GM21447 (cell line): ENCODE measurements around the gene CYP24A1.

ENCODE experiments used
- ATAC-seq: cut with Tn5 transposase; IDR thresholded peaks from one replicate; pipeline ENCODE4 v1.9.1; 2021; ENCODE audit not compliant: unreplicated experiment

Gene CYP24A1

DNA sequence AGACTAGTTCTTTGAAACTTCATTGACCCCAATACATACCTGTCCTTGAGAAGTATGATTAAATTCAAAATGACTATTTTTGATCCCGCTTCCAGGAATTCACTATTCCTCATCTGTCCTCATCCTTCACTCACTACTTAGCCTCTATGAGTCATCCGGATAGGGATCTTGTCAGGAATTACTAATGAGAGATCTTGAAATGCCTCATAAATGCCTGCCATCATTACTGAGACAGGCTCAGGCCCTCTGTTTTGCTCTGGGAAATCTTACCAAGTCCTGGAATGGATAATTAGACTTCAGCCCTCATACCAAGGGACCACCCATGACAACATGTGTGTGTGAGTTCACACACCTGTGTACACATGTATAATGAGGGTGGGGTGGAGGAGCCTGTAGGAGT lies 2.8 kb upstream of the CYP24A1 start:
- no peak for ATAC-seq

DNA sequence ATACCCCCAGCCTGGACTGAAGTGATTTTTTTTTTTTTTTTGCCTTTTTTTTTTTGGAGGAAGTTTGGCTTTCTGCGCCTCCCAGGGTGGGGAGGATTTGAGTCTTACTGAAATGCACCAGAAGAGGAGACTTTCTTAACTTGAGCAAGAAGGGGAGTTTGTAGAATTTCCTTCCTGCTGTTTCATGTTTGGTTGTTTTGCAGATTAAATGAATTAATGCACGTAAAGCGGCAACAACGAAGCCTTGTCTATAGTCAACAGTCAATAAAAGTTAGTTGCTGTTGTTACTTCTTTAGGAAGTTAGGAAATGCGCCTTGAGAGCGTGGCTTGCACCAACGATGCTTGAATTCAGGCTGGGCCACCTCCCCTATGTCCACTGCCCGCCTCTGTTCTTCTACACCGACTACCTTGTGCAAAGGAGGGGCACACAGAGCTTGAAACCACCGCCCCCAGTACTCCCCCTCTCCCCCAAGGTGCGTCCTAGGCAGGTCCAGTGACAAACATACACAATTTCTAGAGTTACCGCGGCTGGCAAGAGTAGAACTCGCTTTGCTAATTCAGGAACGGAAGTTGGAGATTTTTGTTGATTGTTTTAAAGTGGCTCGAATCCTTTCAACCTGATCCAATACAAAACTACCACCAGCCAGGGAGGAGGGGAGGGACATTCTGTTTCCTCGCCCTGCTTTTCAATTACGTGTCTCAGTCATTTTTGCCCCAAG lies 830 bp upstream of the CYP24A1 start:
- ATAC-seq, result no peak

- ATAC-seq, result no peak
Observed at GRCh38 chr20:54172856-54173652, 732 bp downstream of the CYP24A1 start.

DNA sequence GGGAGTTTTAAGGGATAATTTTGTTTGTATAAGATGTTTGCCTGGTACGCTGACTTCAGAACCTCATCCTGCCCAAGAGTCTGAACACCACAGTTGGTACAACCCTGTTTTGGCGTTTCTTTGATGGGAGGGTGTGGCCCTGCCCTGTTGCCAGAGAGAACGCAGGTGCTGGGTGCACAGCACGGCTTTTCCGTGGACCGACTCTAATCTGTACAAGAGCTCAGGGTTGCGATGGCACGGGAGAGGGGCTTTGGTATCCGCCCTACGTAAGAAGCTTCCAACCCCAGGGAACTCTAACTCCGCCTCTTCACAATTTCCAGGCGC lies 1.3 kb downstream of the CYP24A1 start:
- ATAC-seq, result no peak

DNA sequence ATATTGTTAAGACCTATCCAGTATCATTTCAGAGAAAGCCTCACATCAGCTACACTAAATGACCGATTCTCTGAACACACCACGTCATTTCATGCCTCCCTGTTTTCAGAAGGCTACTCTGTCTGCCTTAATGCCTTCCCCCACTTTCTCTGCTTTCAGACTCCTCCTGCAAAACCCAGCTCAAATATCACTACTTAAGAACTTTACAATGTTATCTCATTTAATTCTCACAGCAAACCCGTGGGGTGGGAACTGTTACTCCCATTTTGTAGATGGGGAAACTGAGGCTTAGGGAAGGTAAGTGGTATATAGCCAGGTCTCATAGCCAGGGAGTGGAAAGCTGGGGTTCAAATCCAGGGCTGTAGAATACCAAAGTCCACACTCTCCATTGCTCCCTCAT lies 2.8 kb downstream of the CYP24A1 start:
- no peak for ATAC-seq

- no peak for ATAC-seq
Observed at GRCh38 chr20:54170026-54170471, 3.7 kb downstream of the CYP24A1 start.

DNA sequence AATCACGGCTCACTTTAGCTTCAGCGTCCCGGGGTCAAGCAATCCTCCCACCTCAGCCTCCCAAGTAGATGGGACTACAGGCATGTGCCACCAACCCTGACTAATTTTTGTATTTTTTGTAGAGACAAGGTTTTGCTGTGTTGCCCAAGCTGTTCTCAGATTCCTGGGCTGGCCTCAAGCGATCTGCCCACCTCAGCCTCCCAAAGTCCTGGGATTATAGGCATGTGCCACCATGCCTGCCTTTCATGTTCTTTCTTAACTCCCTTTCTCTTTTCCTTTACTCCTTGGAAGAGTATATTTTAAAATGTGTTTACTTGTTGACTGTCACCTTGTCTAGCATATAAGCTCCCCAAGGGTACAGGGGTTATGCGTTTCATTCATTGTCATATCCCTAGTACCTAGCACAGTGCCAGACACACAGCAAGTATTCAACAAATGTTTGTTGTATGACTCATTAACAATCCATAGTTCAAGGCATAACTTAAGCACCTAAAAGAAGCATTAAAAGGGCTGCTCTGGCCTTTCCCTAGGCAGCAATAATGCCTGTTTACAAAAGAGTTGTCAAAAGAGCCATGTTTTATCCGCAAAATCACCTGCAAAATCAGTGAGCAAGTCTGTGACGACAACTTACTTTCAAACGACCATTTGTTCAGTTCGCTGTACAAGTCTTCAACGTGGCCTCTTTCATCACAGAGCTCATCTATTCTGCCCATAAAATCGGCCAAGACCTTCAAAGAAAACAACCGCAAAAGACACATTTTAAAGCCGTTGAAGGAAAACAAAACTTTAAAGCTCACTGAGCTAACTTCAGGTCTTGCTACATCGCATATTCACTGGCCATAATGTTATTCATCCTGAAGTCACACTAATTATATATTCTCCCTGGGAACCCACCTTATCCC lies 4.6 kb downstream of the CYP24A1 start:
- no peak for ATAC-seq

DNA sequence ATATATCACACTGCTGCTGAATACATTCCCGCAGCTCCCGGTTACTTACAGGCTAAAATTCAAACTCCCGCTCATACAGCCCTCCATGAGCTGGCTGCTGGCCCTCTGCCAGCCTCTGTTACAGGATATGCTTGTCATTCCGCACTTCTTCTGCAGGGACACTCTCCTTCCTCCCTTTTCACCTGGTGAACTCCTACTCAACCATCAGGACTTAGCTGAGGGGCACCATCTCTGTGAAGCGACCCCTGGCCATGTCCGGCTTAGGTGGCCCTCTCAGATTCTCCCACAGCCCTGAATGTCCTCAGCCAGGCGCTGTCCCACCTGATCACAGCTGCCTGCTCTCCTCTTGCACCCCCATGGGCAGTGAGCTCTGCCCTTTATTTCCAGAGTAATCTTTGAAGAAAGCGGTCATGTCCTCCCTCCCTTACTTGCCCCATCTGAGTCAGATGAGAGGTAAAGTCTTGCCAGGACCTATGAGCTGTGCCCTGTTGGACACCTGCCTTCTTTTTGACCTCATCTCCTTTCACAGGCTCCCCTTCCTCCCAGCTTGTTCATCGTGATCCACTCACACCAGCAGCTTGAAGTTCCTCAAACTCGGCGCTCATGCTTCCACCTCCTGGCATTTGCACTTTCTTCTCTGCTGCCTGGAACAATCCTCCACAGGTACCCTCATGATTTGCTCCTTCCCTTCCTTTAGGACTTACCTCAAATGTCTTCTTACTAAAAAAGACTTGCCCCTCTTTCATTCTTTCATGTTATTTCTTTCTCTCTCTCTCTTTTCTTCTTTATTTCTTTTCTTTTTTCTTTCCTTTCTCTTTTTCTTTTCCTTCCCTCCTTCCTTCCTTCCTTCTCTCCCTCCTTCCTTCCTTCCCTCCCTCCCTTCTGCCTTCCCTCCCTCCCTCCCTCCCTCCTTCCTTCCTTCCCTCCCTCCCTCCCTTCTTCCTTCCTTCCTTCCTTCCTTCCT lies 5.6 kb downstream of the CYP24A1 start:
- ATAC-seq, result no peak

DNA sequence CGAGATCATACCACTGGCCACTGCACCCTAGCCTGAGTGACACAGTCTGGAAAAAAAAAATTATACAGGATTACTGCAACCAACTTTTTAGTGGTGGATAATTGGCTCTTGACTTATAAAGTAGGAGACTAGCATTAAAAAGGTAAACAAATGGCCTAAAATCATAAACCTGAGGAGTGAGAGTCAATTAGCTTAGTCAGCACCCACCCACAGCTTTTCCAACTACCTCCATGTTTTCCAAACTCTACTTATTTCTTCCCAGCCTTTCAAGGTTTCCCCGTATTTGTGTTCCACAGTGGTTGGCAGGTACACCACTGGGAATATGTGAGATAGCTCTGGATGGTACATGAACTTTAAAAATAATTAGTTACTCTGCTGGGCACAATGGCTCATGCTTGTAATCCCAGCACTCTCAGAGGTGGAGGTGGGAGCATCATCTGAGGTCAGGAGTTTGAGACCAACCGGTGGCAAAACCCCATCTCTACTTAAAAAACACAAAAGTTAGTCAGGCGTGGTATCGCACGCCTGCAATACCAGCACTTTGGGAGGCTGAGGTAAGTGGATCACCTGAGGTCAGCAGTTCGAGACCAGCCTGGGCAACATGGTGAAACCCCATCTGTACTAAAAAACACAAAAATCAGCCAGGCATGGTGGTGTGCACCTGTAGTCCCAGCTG lies 6.7 kb downstream of the CYP24A1 start:
- ATAC-seq, result no peak

GRCh38 chr20:54165803-54166202 lies 8.0 kb downstream of the CYP24A1 start:
- no peak for ATAC-seq

DNA sequence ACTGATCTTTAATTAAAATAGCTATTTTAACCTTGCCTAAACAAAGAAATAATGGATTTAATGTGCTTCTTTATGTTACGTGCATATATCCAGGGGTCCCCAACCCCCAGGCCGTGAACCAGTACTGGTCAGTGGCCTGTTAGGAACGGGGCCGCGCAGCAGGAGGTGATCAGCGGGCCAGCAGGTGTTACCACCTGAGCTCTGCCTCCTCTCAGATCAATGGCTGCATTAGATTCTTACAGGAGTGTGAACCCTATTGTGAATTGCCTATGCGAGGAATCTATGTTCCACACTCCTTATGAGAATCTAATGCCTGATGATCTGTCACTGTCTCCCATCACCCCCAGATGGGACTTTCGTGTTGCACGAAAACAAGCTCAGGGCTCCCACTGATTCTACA lies 8.8 kb downstream of the CYP24A1 start:
- no peak for ATAC-seq

GRCh38 chr20:54163402-54163801 lies 10.4 kb downstream of the CYP24A1 start:
- no peak for ATAC-seq

DNA sequence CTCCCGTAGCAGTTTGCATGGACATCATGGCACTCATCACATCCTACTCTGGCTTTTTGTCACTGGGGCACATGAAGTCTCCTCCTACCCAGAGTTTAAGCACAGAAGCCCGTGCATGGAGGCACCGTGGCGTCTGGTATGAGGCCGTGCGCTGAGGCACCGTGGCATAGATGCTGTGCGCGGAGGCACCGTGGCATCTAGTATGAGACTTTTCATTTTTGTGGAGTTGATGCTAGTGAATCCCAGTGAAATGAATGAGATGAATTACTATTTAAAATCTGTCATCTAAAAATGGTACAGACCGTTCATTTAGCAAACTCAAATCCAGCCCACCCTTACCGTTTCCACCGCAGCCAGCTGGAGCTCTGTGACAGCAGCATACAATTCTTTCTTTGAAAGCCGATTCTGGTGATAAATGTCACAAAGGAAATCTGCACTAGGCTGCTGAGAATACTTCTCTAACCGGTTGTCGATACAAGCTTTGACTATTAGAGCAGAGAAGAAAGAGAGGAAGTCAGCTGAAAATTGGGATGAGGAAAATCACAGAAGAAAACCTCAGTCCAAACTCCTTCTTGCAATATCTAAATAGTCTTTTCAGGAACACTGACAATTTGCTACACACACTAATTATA lies 11.3 kb downstream of the CYP24A1 start:
- no peak for ATAC-seq

DNA sequence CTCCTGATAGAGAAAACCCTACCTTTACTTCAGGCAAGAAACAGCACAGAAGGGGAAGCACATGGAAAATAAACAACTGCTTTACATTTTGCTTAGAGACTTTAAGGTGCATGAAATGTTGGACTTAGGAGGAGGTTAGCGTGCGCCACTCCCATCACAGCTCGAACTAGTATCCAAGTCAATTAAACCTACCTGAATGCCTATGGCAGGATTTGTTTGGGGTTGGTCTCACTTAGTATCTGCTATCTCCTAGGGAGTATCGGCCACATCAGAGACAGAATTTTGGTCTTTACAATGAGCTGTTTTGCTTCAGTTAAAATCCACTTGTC lies 12.0 kb downstream of the CYP24A1 start:
- no peak for ATAC-seq

DNA sequence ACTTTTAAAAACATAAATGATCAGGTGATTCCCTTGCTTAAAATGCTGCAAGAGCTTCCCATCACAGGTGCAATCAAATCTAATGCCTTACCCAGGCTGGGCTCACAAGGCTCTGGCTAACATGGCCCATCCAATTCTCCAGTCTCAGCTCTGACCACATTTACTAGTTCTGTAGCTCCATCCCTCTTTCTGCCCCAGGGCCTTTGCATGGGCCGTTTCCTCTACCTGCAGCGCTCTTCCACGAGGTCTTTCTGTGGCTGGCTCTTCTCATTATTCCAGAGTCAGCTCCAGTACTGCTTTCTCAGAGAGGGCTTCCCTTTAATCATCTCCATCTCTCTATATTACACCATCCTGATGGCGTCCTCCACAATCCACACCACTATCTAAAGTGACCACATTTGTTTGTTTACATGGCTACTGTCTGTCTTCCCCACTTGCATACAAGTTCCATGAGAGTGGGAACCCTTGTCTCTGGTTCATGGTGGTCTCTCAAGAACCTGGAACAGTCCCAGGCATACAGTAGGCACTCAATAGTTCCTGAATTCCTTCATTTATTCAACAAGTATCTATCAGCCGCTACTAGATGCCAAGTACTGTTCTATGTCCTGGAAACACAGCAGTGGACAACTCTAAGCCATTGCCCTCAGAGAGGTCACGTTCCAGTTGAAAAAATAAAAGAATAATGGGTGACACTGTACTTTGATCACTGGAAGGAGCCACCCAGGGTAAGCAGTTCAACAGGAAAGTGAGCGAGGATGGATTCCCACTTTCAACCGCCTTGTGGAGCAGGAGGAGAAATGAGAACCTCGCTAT lies 12.6 kb downstream of the CYP24A1 start:
- ATAC-seq, result no peak

GRCh38 chr20:54160065-54161007 lies 13.4 kb downstream of the CYP24A1 start:
- no peak for ATAC-seq

GRCh38 chr20:54158856-54159418 lies 14.8 kb downstream of the CYP24A1 start:
- no peak for ATAC-seq
